ENCODE data around the gene VWA2.
A peak's percentile ranks its signal among the peaks of the same experiment; 100 is the strongest.

Gene VWA2

DNA sequence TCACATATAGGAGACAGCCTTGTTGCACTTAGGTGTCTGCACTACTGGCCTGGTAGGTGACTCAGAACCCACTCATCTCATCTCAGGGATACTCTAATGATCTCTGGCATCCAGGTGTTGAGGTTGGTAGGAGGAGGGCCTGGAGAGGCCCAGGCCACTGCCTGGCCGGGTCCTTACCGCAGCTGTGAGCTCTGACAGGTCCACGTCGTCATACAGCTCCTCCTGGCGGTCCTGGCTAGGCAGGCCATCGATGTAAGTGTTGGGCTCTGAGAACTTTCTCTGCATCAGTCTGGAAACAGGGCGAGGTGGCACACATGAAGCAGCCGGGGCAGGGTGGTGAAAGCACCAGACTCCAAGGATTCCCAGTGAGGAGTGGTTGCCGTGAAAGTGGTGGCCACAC is 62.1 kb downstream of the VWA2 start:
- DNase-seq (ENCODE audit: extremely low spot score), result no peak
- ChIA-PET CTCF (interaction anchor here (0.6 kb wide), 1 partner anchor 90 kb away, joined by 3 read pairs; no protein-coding TSS in a partner anchor), POLR2A (no interaction called here)
- no peak for TF ChIP-seq FOXK2 (IDR thresholded peaks at IDR 0.05)
- no peak for TF ChIP-seq SUZ12 (IDR thresholded peaks at IDR 0.05)
- no peak for TF ChIP-seq BHLHE40 (IDR thresholded peaks at IDR 0.05; ENCODE audit: borderline replicate concordance)

DNA sequence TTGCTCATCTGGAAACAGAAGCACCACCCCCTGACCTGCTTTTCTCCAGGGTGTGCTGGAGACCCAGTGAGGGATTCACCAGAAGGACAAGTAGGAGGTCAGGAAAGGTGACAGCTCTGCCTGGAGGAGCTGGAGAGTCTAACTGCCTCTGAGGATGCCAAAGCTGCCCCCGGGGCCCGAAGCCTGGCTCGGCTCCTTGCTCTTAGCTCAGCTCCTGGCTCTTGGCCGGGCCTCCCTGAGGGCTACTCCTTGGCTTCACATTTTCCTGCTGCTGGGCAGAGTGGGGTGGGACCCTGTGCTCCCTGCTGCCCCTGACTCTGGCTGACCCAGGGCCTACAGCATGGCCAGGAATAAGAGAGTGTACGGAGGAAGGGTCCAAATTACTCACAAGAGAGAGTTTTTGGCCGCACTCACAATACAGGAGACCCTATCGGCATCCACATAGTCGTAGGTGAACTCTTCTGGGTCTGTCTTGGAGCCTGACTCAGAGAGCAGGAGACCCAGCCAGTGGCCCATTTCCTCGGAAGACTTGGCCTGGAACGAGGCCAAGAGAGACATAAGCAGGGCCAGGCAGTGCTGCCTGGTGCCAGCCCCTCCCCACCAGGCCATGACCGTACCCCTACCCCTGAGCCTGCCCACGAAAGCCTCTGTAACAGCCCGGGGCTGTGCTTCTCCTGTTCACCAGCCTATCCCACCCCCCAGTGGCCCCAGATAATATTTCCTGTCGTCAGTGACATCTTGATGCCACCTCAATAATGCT is 63.1 kb downstream of the VWA2 start:
- TF ChIP-seq FOXM1 (IDR thresholded peaks at IDR 0.05; ENCODE audit: borderline replicate concordance) (no peak), HDGF (IDR thresholded peaks at IDR 0.05; ENCODE audit: borderline replicate concordance) (no peak), SUZ12 (IDR thresholded peaks at IDR 0.05) (no peak), ZNF384 (IDR thresholded peaks at IDR 0.05) (no peak)
- CTCF ChIA-PET, result interaction anchor here (2.5 kb wide), 1 partner anchor 134 kb away, joined by 11 read pairs; no protein-coding TSS in a partner anchor

GRCh38 chr10:114303556-114303955 is 64.5 kb downstream of the VWA2 start:
- DNase-seq (ENCODE audit: extremely low spot score), result no peak
- ChIA-PET CTCF (interaction anchor here (0.6 to 2.5 kb wide), 23 partner anchors 13 to 400 kb away, joined by 3 to 14 read pairs (median 5); partner anchors contain the start of gene VWA2), POLR2A (interaction anchor here (0.9 to 1.2 kb wide), 2 partner anchors 100 to 223 kb away, joined by 3 to 4 read pairs; no protein-coding TSS in a partner anchor)
- TF ChIP-seq LEF1 (IDR thresholded peaks at IDR 0.05; ENCODE audit: borderline replicate concordance) (no peak), ARNT (IDR thresholded peaks at IDR 0.05) (no peak), BHLHE40 (IDR thresholded peaks at IDR 0.05; ENCODE audit: borderline replicate concordance) (no peak), TARDBP (IDR thresholded peaks at IDR 0.05) (no peak), ELF4 (IDR thresholded peaks at IDR 0.05) (no peak), HDGF (IDR thresholded peaks at IDR 0.05; ENCODE audit: borderline replicate concordance) (no peak), SP1 (IDR thresholded peaks at IDR 0.05) (no peak), CTBP1 (IDR thresholded peaks at IDR 0.05; ENCODE audit: borderline replicate concordance) (no peak), FOXM1 (IDR thresholded peaks at IDR 0.05; ENCODE audit: borderline replicate concordance) (no peak), FOXA1 (IDR thresholded peaks at IDR 0.05) (no peak), FOXK2 (IDR thresholded peaks at IDR 0.05) (no peak), NFRKB (IDR thresholded peaks at IDR 0.05) (no peak), L3MBTL2 (conservative IDR thresholded peaks at IDR 0.05) (no peak)
- TF ChIP-seq, protein P1, sequence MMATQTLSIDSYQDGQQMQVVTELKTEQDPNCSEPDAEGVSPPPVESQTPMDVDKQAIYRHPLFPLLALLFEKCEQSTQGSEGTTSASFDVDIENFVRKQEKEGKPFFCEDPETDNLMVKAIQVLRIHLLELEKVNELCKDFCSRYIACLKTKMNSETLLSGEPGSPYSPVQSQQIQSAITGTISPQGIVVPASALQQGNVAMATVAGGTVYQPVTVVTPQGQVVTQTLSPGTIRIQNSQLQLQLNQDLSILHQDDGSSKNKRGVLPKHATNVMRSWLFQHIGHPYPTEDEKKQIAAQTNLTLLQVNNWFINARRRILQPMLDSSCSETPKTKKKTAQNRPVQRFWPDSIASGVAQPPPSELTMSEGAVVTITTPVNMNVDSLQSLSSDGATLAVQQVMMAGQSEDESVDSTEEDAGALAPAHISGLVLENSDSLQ (IDR thresholded peaks at IDR 0.05), result no peak

More for the DNA sequence above, 63.1 kb downstream of the VWA2 start:
- POLR2A ChIA-PET, result no interaction called here
- no peak for DNase-seq (ENCODE audit: extremely low spot score)

- peak; percentile 87 for DNase-seq (ENCODE audit: extremely low spot score)
- POLR2A ChIA-PET, result interaction anchor here (0.9 to 1.2 kb wide), 2 partner anchors 100 to 223 kb away, joined by 3 to 4 read pairs; no protein-coding TSS in a partner anchor
- CTCF ChIA-PET, result interaction anchor here (0.6 to 2.5 kb wide), 28 partner anchors 14 to 408 kb away, joined by 3 to 14 read pairs (median 4); partner anchors contain the start of gene VWA2
- TF ChIP-seq ZNF384 (IDR thresholded peaks at IDR 0.05), result no peak
- peak; percentile 91 for TF ChIP-seq LEF1 (IDR thresholded peaks at IDR 0.05; ENCODE audit: borderline replicate concordance)
Measured at GRCh38 chr10:114304017-114304570, 65.0 kb downstream of the VWA2 start.

GRCh38 chr10:114304571-114305421 is 65.7 kb downstream of the VWA2 start:
- peak; percentile 74 for DNase-seq (ENCODE audit: extremely low spot score)
- ChIA-PET POLR2A (interaction anchor here (0.9 kb wide), 1 partner anchor 222 kb away, joined by 4 read pairs; no protein-coding TSS in a partner anchor), CTCF (interaction anchor here (0.9 to 2.5 kb wide), 19 partner anchors 14 to 399 kb away, joined by 3 to 14 read pairs (median 5); no protein-coding TSS in a partner anchor)
- TF ChIP-seq CTBP1 (IDR thresholded peaks at IDR 0.05; ENCODE audit: borderline replicate concordance) (no peak), FOXM1 (IDR thresholded peaks at IDR 0.05; ENCODE audit: borderline replicate concordance) (no peak), BHLHE40 (IDR thresholded peaks at IDR 0.05; ENCODE audit: borderline replicate concordance) (no peak), ARNT (IDR thresholded peaks at IDR 0.05) (no peak), SP1 (IDR thresholded peaks at IDR 0.05) (no peak), ELF4 (IDR thresholded peaks at IDR 0.05) (no peak), ZNF384 (IDR thresholded peaks at IDR 0.05) (no peak)

GRCh38 chr10:114305521-114305925 is 66.5 kb downstream of the VWA2 start:
- no peak for DNase-seq (ENCODE audit: extremely low spot score)
- ChIA-PET POLR2A (no interaction called here), CTCF (no interaction called here)
- TF ChIP-seq ARNT (IDR thresholded peaks at IDR 0.05) (no peak), FOXM1 (IDR thresholded peaks at IDR 0.05; ENCODE audit: borderline replicate concordance) (no peak), CTBP1 (IDR thresholded peaks at IDR 0.05; ENCODE audit: borderline replicate concordance) (no peak), LEF1 (IDR thresholded peaks at IDR 0.05; ENCODE audit: borderline replicate concordance) (no peak), SP1 (IDR thresholded peaks at IDR 0.05) (no peak), SUZ12 (IDR thresholded peaks at IDR 0.05) (no peak), NFRKB (IDR thresholded peaks at IDR 0.05) (no peak), ELF4 (IDR thresholded peaks at IDR 0.05) (no peak)

Measured in HEK293T (cell line).